Pancreas (tissue), 10 donors: ENCODE measurements around the gene C4B. TPM values are rescaled to one million over a fixed set of nuclear protein-coding genes. Genes with fewer than 3 reads are reported as not detected.
"Not testable (repeated sequence)": the region's sequence is repeated elsewhere in the genome, so short reads cannot be mapped to it uniquely, and the experiment has no call there.

Source experiments
- ATAC-seq, 4 donors: fragments of 200-7000 bp; cut with Tn5 transposase; one replicate each; pipeline versions ENCODE4 v1.8.0 to v1.9.1; 2020; ENCODE audit warnings: mild to moderate bottlenecking in 4 of 4, moderate library complexity in 4 of 4
- DNase-seq, 6 donors: peaks; one replicate each; pipeline ENCODE4 v3.0.0-alpha.2; 2020
- FAIRE-seq: peaks from 2 replicates; lab custom pipeline; 2012; peaks lifted over from hg19 to GRCh38; lab: Jason Lieb, UNC
- H3K27ac ChIP-seq, 4 donors: fragments of 200-600 bp; sonication (generic); 1 replicate in 3 of 4; 2 replicates in 1 of 4; pipeline versions ENCODE4 v1.5.0 to v1.8.0; 2020
- H3K27me3 ChIP-seq, 4 donors: fragments of 200-600 bp; one replicate each; pipeline ENCODE4 v1.8.0; 2021
- H3K36me3 ChIP-seq, 3 donors: fragments of 200-600 bp; sonication (generic) in 1 of 3; one replicate each; pipeline versions ENCODE4 v1.5.0 to v1.8.0; 2020 to 2021
- H3K4me1 ChIP-seq, 3 donors: fragments of 200-600 bp; one replicate each; pipeline ENCODE4 v1.8.0; 2021
- H3K4me3 ChIP-seq, 4 donors: fragments of 200-600 bp; sonication (generic) in 2 of 4; one replicate each; pipeline versions ENCODE4 v1.5.0 to v1.8.0; 2020 to 2021
- H3K9me3 ChIP-seq, 4 donors: fragments of 200-600 bp; one replicate each; pipeline ENCODE4 v1.8.0; 2021
- WGBS, 2 donors: extraction: QIAGEN DNeasy Blood & Tissue Kit; methylation state at CpG; one replicate each; pipeline ENCODE4 v1.1.7; 2013; 5-methylcytosine and 5-hydroxymethylcytosine counted together
- intact Hi-C, 3 donors: fragments of 100-400 bp; cut with DNase I; formaldehyde crosslinking; loops; one replicate each; pipeline versions ENCODE4 v1.11.1 to v1.14.2; 2022
- polyA plus RNA-seq, 2 donors: library from polyadenylated mRNA; stranded (reverse); fragments of 200-250 nt; gene quantifications; one replicate each; pipeline ENCODE4 v1.2.3, GENCODE V29; 2013
- total RNA-seq, 6 donors: library from RNA; stranded (reverse); fragmentation: NEBNext Ultra II Directional in 4 of 6; extraction: Animal tissue kit (Norgen Biotek cat#: 25700) in 4 of 6; gene quantifications; one replicate each; pipeline versions ENCODE4 v1.2.1 to v1.2.4, GENCODE V29; 2021 to 2023
- donor health status: healthy with polysubstance abuse.
- donor health status: DM: no; HTN: no; CAD: no; lungs with moderate emphysema.
- donor health status: DM: no; HTN: no; CAD: no.
- donor health status: control.
- donor health status: control.
- donor health status: Bipolar disorder and iron deficiency.
- donor health status: DM: yes; HTN: yes; CAD: no.
- donor health status: DM: no; HTN: no; CAD: no.
- donor health status: DM: no; HTN: no; CAD: no.
- donor health status: DM: yes; HTN: yes; CAD: no.

Gene C4B
- total and polyA plus RNA-seq, 8 donors, result 15.3 to 665 (median 141) TPM

- peak in 4 of 6 donors; percentile 8 to 46 (median 22) for DNase-seq
These were observed 1.5 kb upstream of the C4B start for GRCh38 chr6:32012941-32013617.

DNA sequence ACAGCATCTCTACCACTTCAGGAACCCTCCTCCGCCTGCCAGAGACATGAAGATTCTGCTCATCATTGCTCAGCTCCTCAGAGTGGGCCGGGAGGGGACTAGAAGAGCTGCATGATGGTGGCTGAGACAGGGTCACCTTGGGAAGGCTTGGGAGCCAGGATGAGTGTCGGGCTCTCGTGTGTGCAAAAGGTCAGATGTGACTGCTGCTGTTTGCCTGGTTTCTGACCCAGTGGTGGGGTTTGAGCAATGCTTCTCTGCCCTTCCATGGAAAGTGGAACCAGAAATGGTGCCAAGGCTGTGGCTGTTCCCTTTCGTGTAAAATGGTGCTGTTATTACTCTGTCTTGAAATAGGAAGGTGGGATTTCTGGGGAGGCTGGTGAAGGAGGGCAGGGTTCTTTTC lies 857 bp upstream of the C4B start:
- ATAC-seq, intact Hi-C loops, H3K27ac ChIP-seq, H3K36me3 ChIP-seq, H3K4me1 ChIP-seq, H3K4me3 ChIP-seq, H3K27me3 ChIP-seq, H3K9me3 ChIP-seq, DNase-seq, FAIRE-seq: not testable (repeated sequence)
- WGBS, 2 donors, result no CpG with 5 or more reads among the region's 5 CpGs

More at GRCh38 chr6:32012941-32013617, 1.5 kb upstream of the C4B start:
- FAIRE-seq, ATAC-seq, intact Hi-C loops, H3K36me3 ChIP-seq, H3K9me3 ChIP-seq, H3K4me1 ChIP-seq, H3K27ac ChIP-seq, H3K27me3 ChIP-seq, H3K4me3 ChIP-seq: not testable (repeated sequence)
- 84 to 87% methylated on average over 14 to 17 of the region's 17 CpGs for WGBS, 2 donors

DNA sequence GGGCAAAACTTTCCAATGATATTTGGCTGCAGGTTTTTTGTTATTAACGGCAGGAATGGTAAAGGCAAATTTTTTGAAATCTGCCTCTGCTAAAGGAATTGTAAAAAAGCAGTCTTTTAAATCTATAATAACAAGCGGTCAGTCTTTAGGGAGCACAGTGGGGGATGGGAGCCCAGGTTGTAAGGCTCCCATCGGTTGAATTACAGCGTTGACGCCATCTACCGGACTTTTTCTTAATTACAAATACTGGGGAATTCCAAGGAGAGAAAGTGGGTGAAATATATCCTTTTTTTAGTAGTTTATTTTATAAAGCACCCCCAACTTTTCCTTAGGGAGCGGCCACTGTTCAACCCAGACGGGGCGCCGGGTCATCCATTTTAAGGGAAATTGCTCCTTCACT lies 7.5 kb downstream of the C4B start:
- H3K9me3 ChIP-seq, DNase-seq, intact Hi-C loops, H3K27me3 ChIP-seq, H3K36me3 ChIP-seq, H3K27ac ChIP-seq, FAIRE-seq, H3K4me1 ChIP-seq, H3K4me3 ChIP-seq: not testable (repeated sequence)
- WGBS, 2 donors, result no CpG with 5 or more reads among the region's 10 CpGs
- peak in 1 of 4 donors; percentile 52 for ATAC-seq

- peak in 2 of 6 donors; percentile 0 to 19 for DNase-seq
- H3K4me1 ChIP-seq, FAIRE-seq, ATAC-seq, H3K27ac ChIP-seq, H3K9me3 ChIP-seq, H3K36me3 ChIP-seq, H3K27me3 ChIP-seq, intact Hi-C loops, H3K4me3 ChIP-seq: not testable (repeated sequence)
- WGBS, 2 donors, result 79 to 87% methylated on average over 3 to 6 of the region's 10 CpGs
These were observed 14.0 kb downstream of the C4B start for GRCh38 chr6:32028631-32029030.

DNA sequence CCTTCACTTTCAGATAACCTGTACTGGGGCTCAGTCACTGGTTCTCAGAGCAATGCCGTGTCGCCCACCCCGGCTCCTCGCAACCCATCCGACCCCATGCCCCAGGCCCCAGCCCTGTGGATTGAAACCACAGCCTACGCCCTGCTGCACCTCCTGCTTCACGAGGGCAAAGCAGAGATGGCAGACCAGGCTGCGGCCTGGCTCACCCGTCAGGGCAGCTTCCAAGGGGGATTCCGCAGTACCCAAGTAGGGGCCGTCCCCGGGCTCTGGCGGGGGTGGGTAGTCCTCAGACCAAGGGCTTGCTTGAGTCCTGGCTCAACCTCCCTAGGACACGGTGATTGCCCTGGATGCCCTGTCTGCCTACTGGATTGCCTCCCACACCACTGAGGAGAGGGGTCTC lies 15.0 kb downstream of the C4B start:
- H3K9me3 ChIP-seq, FAIRE-seq, ATAC-seq, H3K27ac ChIP-seq, H3K4me1 ChIP-seq, intact Hi-C loops, H3K27me3 ChIP-seq, H3K4me3 ChIP-seq, H3K36me3 ChIP-seq: not testable (repeated sequence)
- peak in 2 of 6 donors; percentile 2 to 56 for DNase-seq
- WGBS, 2 donors, result 81 to 87% methylated on average over 8 of the region's 14 CpGs

- H3K4me3 ChIP-seq, intact Hi-C loops, H3K27me3 ChIP-seq, H3K36me3 ChIP-seq, H3K9me3 ChIP-seq, DNase-seq, FAIRE-seq, H3K27ac ChIP-seq, H3K4me1 ChIP-seq: not testable (repeated sequence)
- ATAC-seq, result peak in 3 of 4 donors; percentile 26 to 45 (median 32)
- no CpG with 5 or more reads among the region's 16 CpGs for WGBS, 2 donors
These were observed 20.9 kb downstream of the C4B start for GRCh38 chr6:32035283-32036013.

- H3K36me3 ChIP-seq, DNase-seq, H3K27me3 ChIP-seq, intact Hi-C loops, H3K27ac ChIP-seq, ATAC-seq, H3K4me1 ChIP-seq, FAIRE-seq, H3K4me3 ChIP-seq, H3K9me3 ChIP-seq: not testable (repeated sequence)
- WGBS, 2 donors, result 87 to 94% methylated on average over 4 to 5 of the region's 5 CpGs
These were observed 22.5 kb downstream of the C4B start for GRCh38 chr6:32037136-32037535.

DNA sequence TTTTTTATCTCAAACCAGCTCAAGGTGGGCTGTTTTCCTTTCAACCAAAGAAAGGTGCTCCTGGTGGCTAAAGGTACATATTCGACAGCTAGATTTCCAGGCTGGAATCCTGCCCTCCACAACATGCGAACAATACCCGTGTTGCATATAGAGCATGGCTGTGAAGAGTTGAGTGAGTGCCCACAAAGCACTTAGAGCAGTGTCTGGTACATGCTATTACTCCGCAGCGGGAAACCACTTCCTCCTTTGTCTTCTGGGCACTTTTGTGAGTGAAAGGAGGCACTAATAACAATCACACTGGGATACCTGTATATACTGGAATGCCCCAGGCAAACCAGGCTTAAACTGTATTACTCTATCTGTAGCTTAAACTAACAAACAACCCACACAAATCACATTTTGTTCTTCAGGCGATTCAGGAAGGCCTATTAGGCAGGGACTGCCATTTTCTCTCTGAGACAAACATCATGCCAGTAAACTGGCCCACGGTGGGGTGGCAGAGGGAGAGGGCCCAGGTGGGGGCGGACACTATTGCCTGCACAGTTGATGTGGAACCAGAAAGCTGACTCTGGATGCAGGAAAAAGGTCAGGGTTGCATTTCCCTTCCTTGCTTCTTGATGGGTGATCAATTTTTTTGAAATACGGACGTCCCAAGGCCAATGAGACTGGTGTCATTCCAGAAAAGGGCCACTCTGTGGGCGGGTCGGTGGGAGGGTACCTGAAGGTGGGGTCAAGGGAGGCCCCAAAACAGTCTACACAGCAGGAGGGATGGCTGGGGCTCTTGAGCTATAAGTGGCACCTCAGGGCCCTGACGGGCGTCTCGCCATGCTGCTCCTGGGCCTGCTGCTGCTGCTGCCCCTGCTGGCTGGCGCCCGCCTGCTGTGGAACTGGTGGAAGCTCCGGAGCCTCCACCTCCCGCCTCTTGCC lies 23.3 kb downstream of the C4B start, which contains the start of gene CYP21A2:
Gene CYP21A2 (plus strand): TSS at position 818 of the 927 bp plus-strand sequence. CDS start 8 bp downstream, at position 826.
- FAIRE-seq, H3K27me3 ChIP-seq, H3K4me3 ChIP-seq, H3K4me1 ChIP-seq, intact Hi-C loops, H3K27ac ChIP-seq, H3K36me3 ChIP-seq, H3K9me3 ChIP-seq: not testable (repeated sequence)
- 68 to 80% methylated on average over 12 to 15 of the region's 19 CpGs for WGBS, 2 donors
- ATAC-seq (peak in 1 of 4 donors; percentile 19), DNase-seq (peak in 1 of 6 donors; percentile 10)

- H3K27me3 ChIP-seq, H3K9me3 ChIP-seq, ATAC-seq, H3K4me3 ChIP-seq, FAIRE-seq, intact Hi-C loops, H3K36me3 ChIP-seq, H3K4me1 ChIP-seq, H3K27ac ChIP-seq: not testable (repeated sequence)
- peak in 1 of 6 donors; percentile 6 for DNase-seq
- WGBS, 2 donors, result 62 to 66% methylated on average over 4 of the region's 5 CpGs
These were observed 24.3 kb downstream of the C4B start for GRCh38 chr6:32038878-32039277.

DNA sequence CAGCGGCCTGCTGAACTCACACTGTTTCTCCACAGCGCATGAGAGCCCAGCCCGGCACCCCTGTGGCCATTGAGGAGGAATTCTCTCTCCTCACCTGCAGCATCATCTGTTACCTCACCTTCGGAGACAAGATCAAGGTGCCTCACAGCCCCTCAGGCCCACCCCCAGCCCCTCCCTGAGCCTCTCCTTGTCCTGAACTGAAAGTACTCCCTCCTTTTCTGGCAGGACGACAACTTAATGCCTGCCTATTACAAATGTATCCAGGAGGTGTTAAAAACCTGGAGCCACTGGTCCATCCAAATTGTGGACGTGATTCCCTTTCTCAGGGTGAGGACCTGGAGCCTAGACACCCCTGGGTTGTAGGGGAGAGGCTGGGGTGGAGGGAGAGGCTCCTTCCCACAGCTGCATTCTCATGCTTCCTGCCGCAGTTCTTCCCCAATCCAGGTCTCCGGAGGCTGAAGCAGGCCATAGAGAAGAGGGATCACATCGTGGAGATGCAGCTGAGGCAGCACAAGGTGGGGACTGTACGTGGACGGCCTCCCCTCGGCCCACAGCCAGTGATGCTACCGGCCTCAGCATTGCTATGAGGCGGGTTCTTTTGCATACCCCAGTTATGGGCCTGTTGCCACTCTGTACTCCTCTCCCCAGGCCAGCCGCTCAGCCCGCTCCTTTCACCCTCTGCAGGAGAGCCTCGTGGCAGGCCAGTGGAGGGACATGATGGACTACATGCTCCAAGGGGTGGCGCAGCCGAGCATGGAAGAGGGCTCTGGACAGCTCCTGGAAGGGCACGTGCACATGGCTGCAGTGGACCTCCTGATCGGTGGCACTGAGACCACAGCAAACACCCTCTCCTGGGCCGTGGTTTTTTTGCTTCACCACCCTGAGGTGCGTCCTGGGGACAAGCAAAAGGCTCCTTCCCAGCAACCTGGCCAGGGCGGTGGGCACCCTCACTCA lies 25.0 kb downstream of the C4B start:
- not testable (repeated sequence) for ATAC-seq
- 53 to 80% methylated on average over 13 to 23 of the region's 24 CpGs for WGBS, 2 donors

More for the DNA sequence above, 25.0 kb downstream of the C4B start:
- H3K27ac ChIP-seq, H3K9me3 ChIP-seq, DNase-seq, FAIRE-seq, H3K4me3 ChIP-seq, intact Hi-C loops, H3K27me3 ChIP-seq, H3K4me1 ChIP-seq, H3K36me3 ChIP-seq: not testable (repeated sequence)
